ENCODE data around the gene HECTD4. TPM values are rescaled to one million over a fixed set of nuclear protein-coding genes. Genes with fewer than 3 reads are reported as not detected.

HECTD4 gene
- total and polyA plus RNA-seq, 9 of the 15 experiments (the other 6 are each of a cell fraction or from before 2014, with no cell fraction given): 3.5 to 33.3 (median 13.5) TPM

DNA sequence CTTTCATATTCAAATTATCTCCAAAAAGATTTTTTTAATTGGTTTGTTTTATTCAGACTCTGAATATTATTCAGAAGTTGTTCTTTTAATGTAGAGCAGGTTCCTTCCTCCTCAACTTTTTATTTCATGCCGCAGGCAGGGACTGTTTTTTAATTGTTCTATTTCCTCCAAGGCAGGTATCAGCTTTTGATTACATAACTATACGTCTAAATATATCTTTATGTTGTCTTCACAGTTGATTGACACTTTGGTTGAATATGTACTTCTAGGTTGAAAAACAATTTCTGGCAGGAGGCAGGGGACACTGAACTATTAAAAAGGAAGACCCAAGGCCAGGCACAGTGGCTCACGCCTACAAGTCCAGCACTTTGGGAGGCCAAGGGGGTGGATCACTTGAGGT lies 82.5 kb downstream of the HECTD4 start:
- H3K9me1 ChIP-seq (ENCODE audit: control insufficient read depth, insufficient read depth, low read length): no peaks in the 10 kb centered on the region
- in situ Hi-C loops (cut with MboI) (no loop called here), intact Hi-C loops (cut with micrococcal nuclease) (no loop called here)
- FAIRE-seq (no peak), ATAC-seq (no peak), DNase-seq (ENCODE audit: extremely low read depth in 1 of 4, low spot score in 3 of 4) (no peak)
- CTCF ChIA-PET (ENCODE audit: low intra/inter-chr PET ratio): no interaction called here
- TF ChIP-seq, protein P1, sequence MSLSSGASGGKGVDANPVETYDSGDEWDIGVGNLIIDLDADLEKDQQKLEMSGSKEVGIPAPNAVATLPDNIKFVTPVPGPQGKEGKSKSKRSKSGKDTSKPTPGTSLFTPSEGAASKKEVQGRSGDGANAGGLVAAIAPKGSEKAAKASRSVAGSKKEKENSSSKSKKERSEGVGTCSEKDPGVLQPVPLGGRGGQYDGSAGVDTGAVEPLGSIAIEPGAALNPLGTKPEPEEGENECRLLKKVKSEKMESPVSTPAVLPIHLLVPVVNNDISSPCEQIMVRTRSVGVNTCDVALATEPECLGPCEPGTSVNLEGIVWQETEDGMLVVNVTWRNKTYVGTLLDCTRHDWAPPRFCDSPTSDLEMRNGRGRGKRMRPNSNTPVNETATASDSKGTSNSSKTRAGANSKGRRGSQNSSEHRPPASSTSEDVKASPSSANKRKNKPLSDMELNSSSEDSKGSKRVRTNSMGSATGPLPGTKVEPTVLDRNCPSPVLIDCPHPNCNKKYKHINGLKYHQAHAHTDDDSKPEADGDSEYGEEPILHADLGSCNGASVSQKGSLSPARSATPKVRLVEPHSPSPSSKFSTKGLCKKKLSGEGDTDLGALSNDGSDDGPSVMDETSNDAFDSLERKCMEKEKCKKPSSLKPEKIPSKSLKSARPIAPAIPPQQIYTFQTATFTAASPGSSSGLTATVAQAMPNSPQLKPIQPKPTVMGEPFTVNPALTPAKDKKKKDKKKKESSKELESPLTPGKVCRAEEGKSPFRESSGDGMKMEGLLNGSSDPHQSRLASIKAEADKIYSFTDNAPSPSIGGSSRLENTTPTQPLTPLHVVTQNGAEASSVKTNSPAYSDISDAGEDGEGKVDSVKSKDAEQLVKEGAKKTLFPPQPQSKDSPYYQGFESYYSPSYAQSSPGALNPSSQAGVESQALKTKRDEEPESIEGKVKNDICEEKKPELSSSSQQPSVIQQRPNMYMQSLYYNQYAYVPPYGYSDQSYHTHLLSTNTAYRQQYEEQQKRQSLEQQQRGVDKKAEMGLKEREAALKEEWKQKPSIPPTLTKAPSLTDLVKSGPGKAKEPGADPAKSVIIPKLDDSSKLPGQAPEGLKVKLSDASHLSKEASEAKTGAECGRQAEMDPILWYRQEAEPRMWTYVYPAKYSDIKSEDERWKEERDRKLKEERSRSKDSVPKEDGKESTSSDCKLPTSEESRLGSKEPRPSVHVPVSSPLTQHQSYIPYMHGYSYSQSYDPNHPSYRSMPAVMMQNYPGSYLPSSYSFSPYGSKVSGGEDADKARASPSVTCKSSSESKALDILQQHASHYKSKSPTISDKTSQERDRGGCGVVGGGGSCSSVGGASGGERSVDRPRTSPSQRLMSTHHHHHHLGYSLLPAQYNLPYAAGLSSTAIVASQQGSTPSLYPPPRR (CRISPR knock-in tag; IDR thresholded peaks at IDR 0.05; ENCODE audit: borderline replicate concordance): no peak
- no peaks in the 10 kb centered on the region for H4K20me1 ChIP-seq (replicated peaks; ENCODE audit: control insufficient read depth, insufficient read depth, low read length)
- peaks cover 34% of the 10 kb centered on the region; the same call in 2 of the 3 replicates for H3K36me3 ChIP-seq (ENCODE audit: control insufficient read depth, insufficient read depth, low read length)
- no peaks in the 10 kb centered on the region for H3K79me2 ChIP-seq (ENCODE audit: control insufficient read depth, insufficient read depth, low read length)
- H3K4me2 ChIP-seq (ENCODE audit: insufficient read depth, low read length): no peak overlapping the region
- H3K27me3 ChIP-seq (ENCODE audit: control insufficient read depth in 2 of 2, insufficient read depth in 2 of 2, low read length in 2 of 2): no peaks in the 10 kb centered on the region
- no peak overlapping the region for H3K4me3 ChIP-seq
- no peak overlapping the region for H3K9ac ChIP-seq (ENCODE audit: insufficient read depth in 1 of 2, low read depth in 2 of 2, low read length in 2 of 2)
- WGBS (ENCODE audit: insufficient coverage, low coverage, missing lambda C conversion rate): 82% methylated on average over 3 of the region's 3 CpGs
- POLR2A ChIA-PET: interaction anchor here (1.2 kb wide), 1 partner anchor 13 kb away, joined by 3 read pairs; no protein-coding TSS in a partner anchor
- no peaks in the 10 kb centered on the region for H3K4me1 ChIP-seq (replicated peaks in 1 of 2; ENCODE audit: control insufficient read depth in 2 of 2, insufficient read depth in 2 of 2, low read length in 2 of 2)
- no TSS peak for BruUV-seq (replicated peaks)
- no peak overlapping the region for H3K27ac ChIP-seq (ENCODE audit: extremely low read depth, low read depth, low read length)
- H2AFZ ChIP-seq (ENCODE audit: low read depth, low read length): no peak overlapping the region
- H3K9me3 ChIP-seq (replicated peaks; ENCODE audit: control insufficient read depth, insufficient read depth, low read depth, low read length): no peaks in the 10 kb centered on the region

Data from K562 (cell line).